Natural killer cell (primary cell): ENCODE results near the gene DNASE2. TPM values are rescaled to one million over a fixed set of nuclear protein-coding genes. Genes with fewer than 3 reads are reported as not detected.

ENCODE experiments used
- ATAC-seq, 3 donors: fragments of 150-1000 bp in 2 of 3; fragments of 200-7000 bp in 1 of 3; cut with Tn5 transposase; 1 replicate in 1 of 3; 2 replicates in 2 of 3; pipeline ENCODE4 v1.10.0; 2021; ENCODE audit warnings: mild to moderate bottlenecking in 2 of 3, moderate library complexity in 2 of 3
- DNase-seq, 2 donors: peaks; one replicate each; pipeline versions ENCODE4 v3.0.0 to v3.0.0-alpha.2; 2013 to 2021; ENCODE audit warnings: mixed read lengths in 1 of 2
- H3K27ac ChIP-seq: one replicate; pipeline ENCODE4 v1.5.1; 2013; ENCODE audit warnings: mild to moderate bottlenecking, low read length
- H3K27me3 ChIP-seq: one replicate; pipeline ENCODE4 v1.6.1; 2013; ENCODE audit warnings: low read length; ENCODE audit not compliant: control insufficient read depth, insufficient read depth
- H3K36me3 ChIP-seq: one replicate; pipeline ENCODE4 v1.6.1; 2013; ENCODE audit warnings: low read length; ENCODE audit not compliant: control insufficient read depth, insufficient read depth
- H3K4me1 ChIP-seq: one replicate; pipeline ENCODE4 v1.6.1; 2013; ENCODE audit warnings: low read length; ENCODE audit not compliant: control insufficient read depth, insufficient read depth
- H3K4me3 ChIP-seq: one replicate; pipeline ENCODE4 v1.5.1; 2013; ENCODE audit warnings: low read length
- H3K9me3 ChIP-seq: one replicate; pipeline ENCODE4 v1.6.1; 2013; ENCODE audit warnings: low read length; ENCODE audit not compliant: control insufficient read depth, insufficient read depth
- H3K27ac Mint-ChIP-seq, 2 donors: one replicate each; pipeline ENCODE4 v1.8.0; 2022; ENCODE audit warnings: mild to moderate bottlenecking in 2 of 2, mixed read lengths in 2 of 2, moderate library complexity in 1 of 2
- H3K27me3 Mint-ChIP-seq, 2 donors: one replicate each; pipeline ENCODE4 v1.8.0; 2022; ENCODE audit warnings: low read depth in 2 of 2, mixed read lengths in 2 of 2
- H3K36me3 Mint-ChIP-seq: one replicate; pipeline ENCODE4 v1.8.0; 2022; ENCODE audit warnings: mixed read lengths
- H3K4me1 Mint-ChIP-seq, 2 donors: one replicate each; pipeline ENCODE4 v1.8.0; 2022; ENCODE audit warnings: mixed read lengths in 2 of 2
- H3K4me3 Mint-ChIP-seq: one replicate; pipeline ENCODE4 v1.8.0; 2022; ENCODE audit warnings: mild to moderate bottlenecking, moderate library complexity, mixed read lengths
- H3K9me3 Mint-ChIP-seq, 2 donors: one replicate each; pipeline ENCODE4 v1.8.0; 2022; ENCODE audit warnings: mixed read lengths in 2 of 2
- WGBS: methylation state at CpG from one replicate; pipeline ENCODE4 v1.1.7; 2013; ENCODE audit warnings: missing lambda C conversion rate; ENCODE audit not compliant: insufficient coverage; 5-methylcytosine and 5-hydroxymethylcytosine counted together
- intact Hi-C: fragments of 100-400 bp; cut with micrococcal nuclease; formaldehyde crosslinking; loops from one replicate; pipeline ENCODE4 v1.14.2; 2022
- total RNA-seq, 4 donors: library from RNA; stranded (reverse); fragments of 120-200 nt in 1 of 4; gene quantifications; one replicate each; pipeline versions ENCODE4 v1.2.3 to v1.2.4, GENCODE V29; 2013 to 2022
- TF ChIP-seq, protein P1 (sequence below): fragments of 200-600 bp; IDR thresholded peaks from one replicate; pipeline ENCODE4 v1.8.0; 2022; ENCODE audit warnings: antibody characterized with exemption

DNASE2 gene
- total RNA-seq, 3 donors from 2014 or later (not counting 1 experiment from before 2014, with no cell fraction given), result 28.3 to 31.7 (median 31.2) TPM

DNA sequence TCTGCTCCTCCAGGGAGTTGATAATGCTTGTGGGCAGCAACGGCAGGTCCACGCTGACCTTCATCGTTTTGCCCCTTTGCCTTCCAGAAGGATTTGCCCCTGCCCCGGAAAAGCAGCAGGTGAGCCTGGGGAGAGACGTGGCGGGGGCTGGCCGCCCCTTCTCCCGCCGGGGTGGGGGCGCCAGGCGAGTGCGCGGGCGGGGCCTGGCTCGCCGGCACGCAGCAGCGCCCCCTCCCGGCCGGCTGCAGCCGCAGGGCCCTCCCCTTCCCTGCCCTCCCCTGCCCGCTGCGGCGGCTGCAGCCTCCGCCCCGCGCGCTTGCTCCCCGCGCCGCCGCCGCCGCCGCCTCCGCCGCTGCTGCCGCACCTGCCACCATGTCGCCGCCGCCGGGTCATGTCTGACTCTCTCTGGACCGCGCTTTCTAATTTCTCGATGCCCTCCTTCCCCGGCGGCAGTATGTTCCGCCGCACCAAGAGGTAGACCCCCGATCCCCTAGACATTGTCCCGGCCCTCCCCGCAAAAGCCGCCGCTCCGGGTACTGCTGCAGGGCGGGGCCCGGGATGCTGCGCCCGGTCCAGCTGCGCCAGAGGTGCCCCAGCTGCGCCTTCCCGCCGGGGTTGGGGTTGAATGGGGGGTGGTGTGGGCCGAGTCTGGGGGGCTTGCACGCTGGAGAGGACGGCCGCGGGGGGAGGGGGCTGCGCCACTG lies 42.9 kb downstream of the DNASE2 start, which contains the start of gene MAST1:
MAST1 (plus strand) TSS at position 334 of the 704 bp plus-strand sequence; CDS start at position 392, 58 bp downstream.
- peak; percentile 70 to 81 (median 79) for ATAC-seq
- Histone ChIP-seq H3K4me3 (no peak within 1 kb of the TSS), H3K27me3 (peaks cover 73% of the 10 kb centered on the region), H3K36me3 (no peaks in the 10 kb centered on the region), H3K27ac (no peak within 1 kb of the TSS), H3K9me3 (peaks cover 12% of the 10 kb centered on the region), H3K4me1 (peaks cover 41% of the 10 kb centered on the region)
- peaks cover 20 to 43% of the 10 kb centered on the region in 2 donors for H3K4me1 Mint-ChIP-seq
- no peaks in the 10 kb centered on the region for H3K36me3 Mint-ChIP-seq
- under 1% methylated on average over 69 of the region's 69 CpGs for WGBS
- H3K9me3 Mint-ChIP-seq, result no peaks in the 10 kb centered on the region
- TF ChIP-seq, protein P1, sequence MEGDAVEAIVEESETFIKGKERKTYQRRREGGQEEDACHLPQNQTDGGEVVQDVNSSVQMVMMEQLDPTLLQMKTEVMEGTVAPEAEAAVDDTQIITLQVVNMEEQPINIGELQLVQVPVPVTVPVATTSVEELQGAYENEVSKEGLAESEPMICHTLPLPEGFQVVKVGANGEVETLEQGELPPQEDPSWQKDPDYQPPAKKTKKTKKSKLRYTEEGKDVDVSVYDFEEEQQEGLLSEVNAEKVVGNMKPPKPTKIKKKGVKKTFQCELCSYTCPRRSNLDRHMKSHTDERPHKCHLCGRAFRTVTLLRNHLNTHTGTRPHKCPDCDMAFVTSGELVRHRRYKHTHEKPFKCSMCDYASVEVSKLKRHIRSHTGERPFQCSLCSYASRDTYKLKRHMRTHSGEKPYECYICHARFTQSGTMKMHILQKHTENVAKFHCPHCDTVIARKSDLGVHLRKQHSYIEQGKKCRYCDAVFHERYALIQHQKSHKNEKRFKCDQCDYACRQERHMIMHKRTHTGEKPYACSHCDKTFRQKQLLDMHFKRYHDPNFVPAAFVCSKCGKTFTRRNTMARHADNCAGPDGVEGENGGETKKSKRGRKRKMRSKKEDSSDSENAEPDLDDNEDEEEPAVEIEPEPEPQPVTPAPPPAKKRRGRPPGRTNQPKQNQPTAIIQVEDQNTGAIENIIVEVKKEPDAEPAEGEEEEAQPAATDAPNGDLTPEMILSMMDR, result peak; percentile 47
- intact Hi-C loops, result no loop called here
- H3K27me3 Mint-ChIP-seq, result peaks cover 49 to 60% of the 10 kb centered on the region in 2 donors
- peak; percentile 60 to 79 for DNase-seq
- peak within 1 kb of the TSS; percentile 43 for H3K4me3 Mint-ChIP-seq
- H3K27ac Mint-ChIP-seq, result no peak within 1 kb of the TSS

DNA sequence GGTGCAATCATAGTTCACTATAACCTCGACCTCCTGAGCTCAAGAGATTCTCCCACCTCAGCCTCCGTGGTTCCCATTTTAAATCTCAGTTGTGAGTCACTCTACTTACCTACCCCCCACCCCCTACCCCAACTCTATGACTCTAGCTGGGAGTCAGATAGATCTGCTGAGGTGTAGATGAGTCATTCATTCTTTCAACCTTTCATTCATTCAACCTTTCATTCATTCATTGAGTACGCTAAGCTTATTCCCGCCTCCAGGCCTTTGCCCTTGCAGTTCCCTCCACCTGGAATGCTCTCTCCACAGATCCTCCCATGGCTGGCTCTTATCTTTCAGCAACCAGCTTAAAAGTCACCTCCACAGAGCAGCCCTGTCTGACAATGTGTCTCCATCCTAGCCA lies 44.0 kb downstream of the DNASE2 start:
- intact Hi-C loops, result no loop called here
- H3K4me1 ChIP-seq, result peaks cover 52% of the 10 kb centered on the region

DNA sequence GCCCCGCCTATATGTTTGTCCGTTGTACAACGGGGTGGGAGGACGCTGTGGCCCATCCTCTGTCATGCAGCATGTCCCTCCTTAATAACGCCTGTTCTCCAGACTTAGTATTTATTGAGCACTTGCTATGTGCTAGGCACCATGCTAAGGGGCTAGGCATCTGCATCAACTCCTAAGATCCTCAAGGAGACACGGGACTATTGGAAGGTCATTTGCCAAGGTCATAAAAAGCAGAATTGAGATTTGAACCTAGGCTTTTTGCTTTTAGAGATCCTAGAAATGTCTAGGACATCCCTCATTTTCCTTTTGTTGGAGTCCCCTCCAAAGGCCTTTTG lies 44.8 kb downstream of the DNASE2 start:
- H3K27ac ChIP-seq, result no peak overlapping the region
- H3K4me3 Mint-ChIP-seq, result peak overlapping the region; percentile 41
- H3K36me3 ChIP-seq, result no peaks in the 10 kb centered on the region
- no peak for DNase-seq
- H3K27me3 ChIP-seq, result peaks cover 85% of the 10 kb centered on the region
- intact Hi-C loops, result no loop called here
- peaks cover 33 to 56% of the 10 kb centered on the region in 2 donors for H3K4me1 Mint-ChIP-seq
- H3K4me1 ChIP-seq, result peaks cover 54% of the 10 kb centered on the region
- ATAC-seq, result no peak
- peaks cover 12% of the 10 kb centered on the region for H3K9me3 ChIP-seq
- 15% methylated on average over 6 of the region's 6 CpGs for WGBS
- H3K27ac Mint-ChIP-seq, result no peak overlapping the region
- no peaks in the 10 kb centered on the region for H3K36me3 Mint-ChIP-seq
- H3K27me3 Mint-ChIP-seq, result peaks cover 58 to 62% of the 10 kb centered on the region in 2 donors
- peaks cover 0 to 2% of the 10 kb centered on the region in 2 donors for H3K9me3 Mint-ChIP-seq
- TF ChIP-seq, protein P1, result no peak
- H3K4me3 ChIP-seq, result no peak overlapping the region

More for the DNA sequence above, 44.0 kb downstream of the DNASE2 start:
- Mint-ChIP-seq H3K4me3 (no peak overlapping the region), H3K4me1 (peaks cover 25 to 53% of the 10 kb centered on the region in 2 donors), H3K27ac (no peak overlapping the region), H3K27me3 (peaks cover 55 to 61% of the 10 kb centered on the region in 2 donors), H3K9me3 (peaks cover 0 to 2% of the 10 kb centered on the region in 2 donors), H3K36me3 (no peaks in the 10 kb centered on the region)
- Histone ChIP-seq H3K36me3 (no peaks in the 10 kb centered on the region), H3K4me3 (no peak overlapping the region), H3K27ac (no peak overlapping the region), H3K27me3 (peaks cover 79% of the 10 kb centered on the region), H3K9me3 (peaks cover 12% of the 10 kb centered on the region)
- 76% methylated on average over 4 of the region's 4 CpGs for WGBS
- DNase-seq (no peak), ATAC-seq (no peak)
- TF ChIP-seq, protein P1, result no peak
